Smooth muscle cell (in vitro differentiated cells): Measurements from ENCODE around the gene SCGB2B2. TPM values are rescaled to one million over a fixed set of nuclear protein-coding genes. Genes with fewer than 3 reads are reported as not detected.

Source experiments
- DNase-seq: peaks from one replicate; lab custom pipeline; 2025; ENCODE audit not compliant: unreplicated experiment; lab: John Stamatoyannopoulos, UW
- H2AFZ ChIP-seq: fragments of 200-600 bp; sonication (generic); 2 replicates; pipeline ENCODE4 v1.6.0; 2016; ENCODE audit warnings: antibody characterized with exemption, low read depth, mild to moderate bottlenecking
- H3F3A ChIP-seq: fragments of 200-600 bp; sonication (generic); 2 replicates; pipeline ENCODE4 v1.6.0; 2017; ENCODE audit warnings: antibody characterized with exemption, low read depth
- H3K27ac ChIP-seq: fragments of 200-600 bp; sonication (generic); 2 replicates; pipeline ENCODE4 v1.5.1; 2016; ENCODE audit warnings: low read depth, mild to moderate bottlenecking
- H3K27me3 ChIP-seq: fragments of 200-600 bp; sonication (generic); 2 replicates; pipeline ENCODE4 v1.6.1; 2016; ENCODE audit warnings: low read depth, mild to moderate bottlenecking
- H3K36me3 ChIP-seq: fragments of 200-600 bp; sonication (generic); 2 replicates; pipeline ENCODE4 v1.5.1; 2016; ENCODE audit warnings: low read depth
- H3K4me1 ChIP-seq: fragments of 200-600 bp; sonication (generic); 2 replicates; pipeline ENCODE4 v1.5.1; 2016; ENCODE audit warnings: low read depth
- H3K4me2 ChIP-seq: fragments of 200-600 bp; sonication (generic); 2 replicates; pipeline ENCODE4 v1.6.0; 2016; ENCODE audit warnings: mild to moderate bottlenecking
- H3K4me3 ChIP-seq: fragments of 200-600 bp; sonication (generic); 2 replicates; pipeline ENCODE4 v1.5.1; 2016; ENCODE audit warnings: mild to moderate bottlenecking
- H3K79me2 ChIP-seq: fragments of 200-600 bp; sonication (generic); 2 replicates; pipeline ENCODE4 v1.6.0; 2016; ENCODE audit warnings: low read depth, mild to moderate bottlenecking
- H3K9ac ChIP-seq: fragments of 200-600 bp; sonication (generic); 2 replicates; pipeline ENCODE4 v1.6.0; 2016; ENCODE audit warnings: low read depth
- H3K9me3 ChIP-seq: fragments of 200-600 bp; sonication (generic); replicated peaks from 2 replicates; pipeline ENCODE4 v1.5.1; 2016; ENCODE audit warnings: low read depth
- H4K20me1 ChIP-seq: fragments of 200-600 bp; sonication (generic); 2 replicates; pipeline ENCODE4 v1.6.0; 2016; ENCODE audit warnings: low read depth
- CTCF ChIP-seq: fragments of 200-600 bp; sonication (generic); IDR thresholded peaks from 2 replicates; pipeline ENCODE4 v1.5.1; 2017; ENCODE audit warnings: borderline replicate concordance, mild to moderate bottlenecking, antibody characterized with exemption; ENCODE audit not compliant: insufficient read depth, poor library complexity, severe bottlenecking
- WGBS: methylation state at CpG from one replicate; pipeline ENCODE4 v1.1.7; 2016; ENCODE audit warnings: low lambda C conversion rate; 5-methylcytosine and 5-hydroxymethylcytosine counted together
- polyA plus RNA-seq: library from polyadenylated mRNA; unstranded; fragments of >200 nt; fragmentation: Nextera tagmentation; extraction: Ambion mirVana; gene quantifications from 2 replicates; pipeline ENCODE4 v1.2.1, GENCODE V29; 2016
- total RNA-seq: library from RNA; depleted of rRNA; stranded (reverse); fragments of >200 nt; gene quantifications from 2 replicates; pipeline ENCODE4 v1.2.3, GENCODE V29; 2014

Gene SCGB2B2
- total and polyA plus RNA-seq, 2 experiments from 2014 or later: 0.73 TPM; not detected in 1

GRCh38 chr19:34645551-34645950 lies 31.4 kb downstream of the SCGB2B2 start:
- no peak overlapping the region for H3K27ac ChIP-seq
- TF ChIP-seq CTCF: no peak
- H2AFZ ChIP-seq: no peak overlapping the region
- H3K4me2 ChIP-seq: no peak overlapping the region
- H3K9me3 ChIP-seq: no peaks in the 10 kb centered on the region
- 59% methylated on average over 5 of the region's 5 CpGs for WGBS
- H3K9ac ChIP-seq: no peak overlapping the region
- DNase-seq: no peak
- no peaks in the 10 kb centered on the region for H3K79me2 ChIP-seq
- H4K20me1 ChIP-seq: no peaks in the 10 kb centered on the region
- H3K27me3 ChIP-seq: no peaks in the 10 kb centered on the region
- H3K36me3 ChIP-seq: no peaks in the 10 kb centered on the region
- H3K4me1 ChIP-seq: no peaks in the 10 kb centered on the region
- H3F3A ChIP-seq: no peaks in the 10 kb centered on the region
- no peak overlapping the region for H3K4me3 ChIP-seq

GRCh38 chr19:34644991-34645461 lies 31.9 kb downstream of the SCGB2B2 start:
- Histone ChIP-seq H3K4me3 (no peak overlapping the region), H3K79me2 (no peaks in the 10 kb centered on the region), H3K4me2 (no peak overlapping the region), H3K9ac (no peak overlapping the region), H3K27ac (no peak overlapping the region), H3K4me1 (no peaks in the 10 kb centered on the region), H3K27me3 (no peaks in the 10 kb centered on the region), H3K9me3 (no peaks in the 10 kb centered on the region), H4K20me1 (no peaks in the 10 kb centered on the region), H3K36me3 (no peaks in the 10 kb centered on the region), H2AFZ (no peak overlapping the region), H3F3A (no peaks in the 10 kb centered on the region)
- no peak for DNase-seq
- TF ChIP-seq CTCF: no peak
- 87% methylated on average over 10 of the region's 10 CpGs for WGBS

DNA sequence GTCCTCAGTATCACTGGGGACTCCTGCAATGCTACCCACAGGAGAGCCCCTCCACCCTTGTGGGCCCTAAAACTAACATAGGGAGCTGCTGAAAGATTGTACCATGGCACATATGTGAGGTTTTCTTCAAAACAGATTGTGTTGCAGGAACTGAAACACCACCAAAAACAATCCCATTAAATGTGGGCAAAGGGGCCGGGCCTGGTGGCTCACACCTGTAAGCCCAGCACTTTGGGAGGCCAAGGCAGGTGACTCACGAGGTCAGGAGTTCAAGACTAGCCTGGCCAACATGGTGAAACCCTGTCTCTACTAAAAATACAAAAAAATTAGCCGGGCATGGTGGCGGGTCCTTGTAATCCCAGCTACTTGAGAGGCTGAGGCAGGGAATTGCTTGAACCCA lies 34.7 kb downstream of the SCGB2B2 start:
- H3K27ac ChIP-seq: no peak overlapping the region
- no peak overlapping the region for H2AFZ ChIP-seq
- WGBS: 83% methylated on average over 4 of the region's 4 CpGs
- H3K9ac ChIP-seq: no peak overlapping the region
- no peak for TF ChIP-seq CTCF
- no peaks in the 10 kb centered on the region for H3K27me3 ChIP-seq
- no peaks in the 10 kb centered on the region for H3K36me3 ChIP-seq
- no peaks in the 10 kb centered on the region for H4K20me1 ChIP-seq
- H3K9me3 ChIP-seq: no peaks in the 10 kb centered on the region
- H3K79me2 ChIP-seq: no peaks in the 10 kb centered on the region
- no peaks in the 10 kb centered on the region for H3K4me1 ChIP-seq
- DNase-seq: no peak
- H3K4me3 ChIP-seq: no peak overlapping the region
- H3K4me2 ChIP-seq: no peak overlapping the region
- no peaks in the 10 kb centered on the region for H3F3A ChIP-seq

DNA sequence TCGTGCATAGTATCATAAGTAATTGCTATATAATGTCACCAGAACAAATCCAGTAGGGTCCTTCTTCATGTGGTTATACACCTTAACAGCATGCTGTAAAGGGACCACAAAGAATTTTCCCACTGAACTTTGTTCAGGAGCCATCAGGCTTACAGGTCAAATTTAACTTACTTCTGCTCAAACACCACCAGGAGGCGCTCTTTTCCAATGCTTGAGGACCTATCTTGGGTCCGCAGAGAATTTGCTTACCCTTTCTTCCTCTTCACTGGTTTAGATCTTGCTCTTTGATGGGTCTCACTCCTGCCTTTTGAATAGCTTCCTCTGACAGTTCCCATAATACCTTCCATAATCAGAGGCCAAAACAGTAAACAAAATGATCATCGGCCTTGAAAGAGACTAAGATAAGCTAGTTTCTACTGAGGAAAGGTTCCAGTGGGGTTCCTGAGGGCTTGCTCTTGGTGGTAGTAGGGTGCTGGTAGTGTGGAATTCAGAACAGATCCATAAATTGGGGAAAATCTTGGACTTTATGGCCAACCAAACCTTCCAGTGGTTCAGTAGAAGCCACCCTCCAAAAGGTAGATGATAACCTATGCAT lies 37.4 kb downstream of the SCGB2B2 start:
- Histone ChIP-seq H3K4me1 (no peaks in the 10 kb centered on the region), H3K4me3 (no peak overlapping the region), H3K27ac (no peak overlapping the region), H3K27me3 (no peaks in the 10 kb centered on the region), H3K9ac (no peak overlapping the region), H2AFZ (no peak overlapping the region), H4K20me1 (no peaks in the 10 kb centered on the region), H3F3A (no peaks in the 10 kb centered on the region), H3K9me3 (peaks cover 7% of the 10 kb centered on the region), H3K79me2 (no peaks in the 10 kb centered on the region), H3K4me2 (no peak overlapping the region), H3K36me3 (no peaks in the 10 kb centered on the region)
- DNase-seq: no peak
- WGBS: 21% methylated on average over 4 of the region's 4 CpGs
- peak; percentile 62 for TF ChIP-seq CTCF
